GM12873 (cell line): ENCODE results near the gene GLCE.

Source experiments
- CTCF ChIP-seq: IDR thresholded peaks from 2 replicates; pipeline ENCODE4 v1.5.1; 2012; ENCODE audit warnings: low read depth, mild to moderate bottlenecking, moderate library complexity, low read length, control low read depth; ENCODE audit not compliant: insufficient read depth; ENCODE audit errors: missing control alignments

The GLCE gene

GRCh38 chr15:69298697-69299441 lies 138.4 kb downstream of the GLCE start, which contains the start of gene PAQR5:
TSS of gene PAQR5 (plus strand) at chr15:69298912. CDS start at chr15:69360081, 61,169 bp downstream.
- TF ChIP-seq CTCF: no peak

- no peak for TF ChIP-seq CTCF
Observed at GRCh38 chr15:69299451-69299886, 139.0 kb downstream of the GLCE start.

- no peak for TF ChIP-seq CTCF
Observed at GRCh38 chr15:69299943-69300588, 139.6 kb downstream of the GLCE start.

- TF ChIP-seq CTCF: no peak
Observed at GRCh38 chr15:69302929-69303328, 142.5 kb downstream of the GLCE start.

GRCh38 chr15:69303337-69304181 lies 143.1 kb downstream of the GLCE start:
- TF ChIP-seq CTCF: peak; percentile 28

- TF ChIP-seq CTCF: no peak
Observed at GRCh38 chr15:69304182-69304545, 143.7 kb downstream of the GLCE start.

GRCh38 chr15:69305204-69305931 lies 144.9 kb downstream of the GLCE start:
- no peak for TF ChIP-seq CTCF
